ENCODE results near the gene STX10.
"Not testable (repeated sequence)": the region's sequence is repeated elsewhere in the genome, so short reads cannot be mapped to it uniquely, and the experiment has no call there.

Gene STX10

DNA sequence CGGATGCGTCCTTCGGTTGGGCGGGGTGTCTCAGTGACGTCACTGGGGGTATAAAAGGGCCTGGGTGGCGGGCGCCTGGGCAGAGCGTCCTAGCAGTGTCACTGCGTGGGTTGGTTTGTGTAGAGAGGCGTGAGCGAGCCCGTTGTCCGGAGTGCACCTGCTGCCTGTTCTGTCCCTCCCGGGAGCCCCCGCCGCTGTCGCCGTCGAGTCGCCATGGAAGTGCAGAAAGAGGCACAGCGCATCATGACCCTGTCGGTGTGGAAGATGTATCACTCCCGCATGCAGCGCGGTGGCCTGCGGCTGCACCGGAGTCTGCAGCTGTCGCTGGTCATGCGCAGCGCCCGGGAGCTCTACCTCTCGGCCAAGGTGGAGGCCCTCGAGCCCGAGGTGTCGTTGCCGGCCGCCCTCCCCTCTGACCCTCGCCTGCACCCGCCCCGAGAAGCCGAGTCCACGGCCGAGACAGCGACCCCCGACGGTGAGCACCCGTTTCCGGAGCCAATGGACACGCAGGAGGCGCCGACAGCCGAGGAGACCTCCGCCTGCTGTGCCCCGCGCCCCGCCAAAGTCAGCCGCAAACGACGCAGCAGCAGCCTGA, 2.9 kb upstream of the STX10 start:
- peak; percentile 97 for DNase-seq (ENCODE audit: low read depth)
- TF ChIP-seq CTCF (IDR thresholded peaks at IDR 0.05; ENCODE audit: low read length, missing control alignments), result no peak
- H3K4me3 ChIP-seq (replicated peaks; ENCODE audit: low read depth, low read length), result peak overlapping the region; percentile 65

DNA sequence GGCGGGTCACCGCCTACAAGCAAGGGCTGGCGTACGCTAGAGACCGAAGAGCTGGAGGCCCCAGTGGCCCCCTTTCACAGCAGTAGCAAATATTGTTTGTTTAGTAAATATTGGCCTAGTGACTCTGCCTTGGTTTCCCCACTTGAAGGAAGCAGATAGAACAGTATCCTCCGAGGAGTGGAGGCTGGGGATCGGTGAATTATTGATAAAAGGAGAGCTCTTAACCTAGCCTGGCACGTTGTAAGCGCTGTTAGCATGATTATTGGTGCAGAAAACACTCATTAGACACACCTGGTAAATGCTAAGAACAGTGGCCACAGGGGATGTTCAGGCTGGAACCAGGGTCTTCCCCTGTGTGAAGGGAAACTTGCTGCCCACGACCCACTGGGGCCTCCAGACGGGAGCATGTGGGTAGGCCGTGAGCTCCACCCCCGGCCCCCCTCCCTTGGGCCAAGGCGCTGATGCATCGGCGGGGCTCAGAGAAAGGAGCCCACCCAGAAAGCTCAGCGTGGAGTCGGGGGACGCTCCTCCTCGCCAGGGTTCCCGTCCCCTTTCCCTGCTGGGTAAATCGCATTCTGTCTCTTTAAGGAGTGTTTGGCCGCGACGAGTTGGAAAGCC, 2.3 kb upstream of the STX10 start:
- H3K4me3 ChIP-seq (replicated peaks; ENCODE audit: low read depth, low read length), result peak overlapping the region; percentile 65
- no peak for DNase-seq (ENCODE audit: low read depth)
- TF ChIP-seq CTCF (IDR thresholded peaks at IDR 0.05; ENCODE audit: low read length, missing control alignments), result no peak

- peak overlapping the region; percentile 99 for H3K4me3 ChIP-seq (replicated peaks; ENCODE audit: low read depth, low read length)
- peak; percentile 12 for TF ChIP-seq CTCF (IDR thresholded peaks at IDR 0.05; ENCODE audit: low read length, missing control alignments)
- DNase-seq (ENCODE audit: low read depth), result peak; percentile 98
Observed at GRCh38 chr19:13151605-13152355, 1.6 kb upstream of the STX10 start.

DNA sequence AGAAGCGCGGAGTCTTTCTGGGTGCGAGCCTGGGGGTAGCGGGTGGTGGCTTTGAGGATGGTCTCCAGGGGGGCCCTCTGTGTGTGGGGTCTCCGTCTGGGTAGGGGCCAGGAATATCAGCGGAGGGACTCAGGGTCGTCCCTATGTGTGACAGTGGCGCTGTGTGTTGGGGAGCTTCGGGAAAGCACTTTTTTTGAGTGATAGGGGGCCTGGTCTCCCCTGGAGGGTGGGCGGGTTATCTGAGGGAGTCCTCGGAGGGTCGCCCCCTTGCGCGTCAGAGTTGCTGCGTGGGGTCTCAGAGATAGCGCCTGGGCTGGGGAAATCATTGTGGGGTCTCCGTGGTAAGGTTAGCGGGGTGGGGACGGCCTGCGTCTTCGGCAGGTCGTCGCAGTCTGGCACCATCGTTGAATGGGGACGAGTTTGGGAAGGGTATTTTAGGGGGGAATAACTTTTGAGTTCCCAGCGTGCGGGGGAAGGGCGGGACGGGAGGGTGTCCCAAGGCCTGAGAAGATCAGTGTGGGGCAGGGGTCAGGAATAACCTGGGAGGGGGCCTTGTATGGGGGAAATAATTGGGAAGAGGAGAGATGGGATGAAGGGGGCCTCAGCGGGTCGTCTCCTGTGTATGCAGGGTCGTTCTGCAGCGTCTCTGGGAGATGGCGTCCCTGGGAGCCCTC, 893 bp upstream of the STX10 start:
- DNase-seq (ENCODE audit: low read depth), result no peak
- H3K4me3 ChIP-seq (replicated peaks; ENCODE audit: low read depth, low read length), result peak overlapping the region; percentile 99
- no peak for TF ChIP-seq CTCF (IDR thresholded peaks at IDR 0.05; ENCODE audit: low read length, missing control alignments)

- no peak for TF ChIP-seq CTCF (IDR thresholded peaks at IDR 0.05; ENCODE audit: low read length, missing control alignments)
- peak overlapping the region; percentile 99 for H3K4me3 ChIP-seq (replicated peaks; ENCODE audit: low read depth, low read length)
- DNase-seq (ENCODE audit: low read depth), result peak; percentile 52
Observed at GRCh38 chr19:13149628-13150186, 468 bp downstream of the STX10 start.

GRCh38 chr19:13149173-13149627, 975 bp downstream of the STX10 start:
- DNase-seq (ENCODE audit: low read depth), result not testable (repeated sequence)
- peak overlapping the region; percentile 99 for H3K4me3 ChIP-seq (replicated peaks; ENCODE audit: low read depth, low read length)

All from fibroblast of pulmonary artery (primary cell).